ENCODE results near the gene ACVR1.

DNA sequence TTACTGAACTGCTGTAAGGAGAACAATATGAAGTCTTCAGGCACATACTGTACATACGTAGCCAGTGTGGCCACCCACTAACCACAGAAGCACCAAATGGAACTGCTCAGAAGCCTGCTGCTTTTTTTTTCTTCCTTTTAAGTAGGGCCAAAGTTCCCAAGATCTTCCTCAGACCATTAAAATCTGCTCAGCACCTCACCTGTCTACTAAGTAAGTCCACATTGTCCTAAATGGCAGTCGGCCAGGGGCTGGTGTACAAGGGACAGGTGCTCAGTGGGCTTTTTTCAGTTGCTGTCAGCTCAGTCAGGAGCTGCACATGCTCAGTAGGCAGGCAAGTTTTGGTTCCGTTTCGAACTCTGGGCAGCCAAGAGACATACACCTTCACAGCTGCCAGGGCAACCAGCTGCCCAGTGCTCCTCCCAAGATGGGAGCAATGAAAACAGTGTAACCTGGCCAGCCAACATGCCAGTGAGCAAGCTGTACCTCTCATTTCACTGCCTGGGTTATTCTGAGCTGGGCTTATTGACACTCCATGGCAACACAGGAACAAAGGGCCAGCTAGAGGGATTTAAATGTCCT is 86.1 kb downstream of the ACVR1 start:
- TF ChIP-seq, protein P1, sequence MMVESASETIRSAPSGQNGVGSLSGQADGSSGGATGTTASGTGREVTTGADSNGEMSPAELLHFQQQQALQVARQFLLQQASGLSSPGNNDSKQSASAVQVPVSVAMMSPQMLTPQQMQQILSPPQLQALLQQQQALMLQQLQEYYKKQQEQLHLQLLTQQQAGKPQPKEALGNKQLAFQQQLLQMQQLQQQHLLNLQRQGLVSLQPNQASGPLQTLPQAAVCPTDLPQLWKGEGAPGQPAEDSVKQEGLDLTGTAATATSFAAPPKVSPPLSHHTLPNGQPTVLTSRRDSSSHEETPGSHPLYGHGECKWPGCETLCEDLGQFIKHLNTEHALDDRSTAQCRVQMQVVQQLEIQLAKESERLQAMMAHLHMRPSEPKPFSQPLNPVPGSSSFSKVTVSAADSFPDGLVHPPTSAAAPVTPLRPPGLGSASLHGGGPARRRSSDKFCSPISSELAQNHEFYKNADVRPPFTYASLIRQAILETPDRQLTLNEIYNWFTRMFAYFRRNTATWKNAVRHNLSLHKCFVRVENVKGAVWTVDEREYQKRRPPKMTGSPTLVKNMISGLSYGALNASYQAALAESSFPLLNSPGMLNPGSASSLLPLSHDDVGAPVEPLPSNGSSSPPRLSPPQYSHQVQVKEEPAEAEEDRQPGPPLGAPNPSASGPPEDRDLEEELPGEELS (CRISPR knock-in tag; IDR thresholded peaks at IDR 0.05; ENCODE audit: borderline replicate concordance), result no peak
- TF ChIP-seq KAT8 (IDR thresholded peaks at IDR 0.05; ENCODE audit: low read depth), result no peak
- TF ChIP-seq RFX5 (IDR thresholded peaks at IDR 0.05; ENCODE audit: low read depth, low read length), result no peak
- TF ChIP-seq, protein P2, sequence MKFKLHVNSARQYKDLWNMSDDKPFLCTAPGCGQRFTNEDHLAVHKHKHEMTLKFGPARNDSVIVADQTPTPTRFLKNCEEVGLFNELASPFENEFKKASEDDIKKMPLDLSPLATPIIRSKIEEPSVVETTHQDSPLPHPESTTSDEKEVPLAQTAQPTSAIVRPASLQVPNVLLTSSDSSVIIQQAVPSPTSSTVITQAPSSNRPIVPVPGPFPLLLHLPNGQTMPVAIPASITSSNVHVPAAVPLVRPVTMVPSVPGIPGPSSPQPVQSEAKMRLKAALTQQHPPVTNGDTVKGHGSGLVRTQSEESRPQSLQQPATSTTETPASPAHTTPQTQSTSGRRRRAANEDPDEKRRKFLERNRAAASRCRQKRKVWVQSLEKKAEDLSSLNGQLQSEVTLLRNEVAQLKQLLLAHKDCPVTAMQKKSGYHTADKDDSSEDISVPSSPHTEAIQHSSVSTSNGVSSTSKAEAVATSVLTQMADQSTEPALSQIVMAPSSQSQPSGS (CRISPR knock-in tag; IDR thresholded peaks at IDR 0.05), result no peak
- TF ChIP-seq, protein P3, sequence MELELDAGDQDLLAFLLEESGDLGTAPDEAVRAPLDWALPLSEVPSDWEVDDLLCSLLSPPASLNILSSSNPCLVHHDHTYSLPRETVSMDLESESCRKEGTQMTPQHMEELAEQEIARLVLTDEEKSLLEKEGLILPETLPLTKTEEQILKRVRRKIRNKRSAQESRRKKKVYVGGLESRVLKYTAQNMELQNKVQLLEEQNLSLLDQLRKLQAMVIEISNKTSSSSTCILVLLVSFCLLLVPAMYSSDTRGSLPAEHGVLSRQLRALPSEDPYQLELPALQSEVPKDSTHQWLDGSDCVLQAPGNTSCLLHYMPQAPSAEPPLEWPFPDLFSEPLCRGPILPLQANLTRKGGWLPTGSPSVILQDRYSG (tag; conservative IDR thresholded peaks at IDR 0.05; ENCODE audit: low read depth), result no peak; the same call in 1 of the 2 replicates
- no peak for TF ChIP-seq MECOM (CRISPR knock-in tag; IDR thresholded peaks at IDR 0.05)
- TF ChIP-seq ETV5 (CRISPR knock-in tag; IDR thresholded peaks at IDR 0.05; ENCODE audit: low read depth), result no peak
- TF ChIP-seq MYC (IDR thresholded peaks at IDR 0.05; ENCODE audit: low read depth, low read length), result no peak
- TF ChIP-seq MYC (CRISPR knock-in tag; IDR thresholded peaks at IDR 0.05; ENCODE audit: borderline replicate concordance, low read depth), result no peak
- TF ChIP-seq, protein P4, sequence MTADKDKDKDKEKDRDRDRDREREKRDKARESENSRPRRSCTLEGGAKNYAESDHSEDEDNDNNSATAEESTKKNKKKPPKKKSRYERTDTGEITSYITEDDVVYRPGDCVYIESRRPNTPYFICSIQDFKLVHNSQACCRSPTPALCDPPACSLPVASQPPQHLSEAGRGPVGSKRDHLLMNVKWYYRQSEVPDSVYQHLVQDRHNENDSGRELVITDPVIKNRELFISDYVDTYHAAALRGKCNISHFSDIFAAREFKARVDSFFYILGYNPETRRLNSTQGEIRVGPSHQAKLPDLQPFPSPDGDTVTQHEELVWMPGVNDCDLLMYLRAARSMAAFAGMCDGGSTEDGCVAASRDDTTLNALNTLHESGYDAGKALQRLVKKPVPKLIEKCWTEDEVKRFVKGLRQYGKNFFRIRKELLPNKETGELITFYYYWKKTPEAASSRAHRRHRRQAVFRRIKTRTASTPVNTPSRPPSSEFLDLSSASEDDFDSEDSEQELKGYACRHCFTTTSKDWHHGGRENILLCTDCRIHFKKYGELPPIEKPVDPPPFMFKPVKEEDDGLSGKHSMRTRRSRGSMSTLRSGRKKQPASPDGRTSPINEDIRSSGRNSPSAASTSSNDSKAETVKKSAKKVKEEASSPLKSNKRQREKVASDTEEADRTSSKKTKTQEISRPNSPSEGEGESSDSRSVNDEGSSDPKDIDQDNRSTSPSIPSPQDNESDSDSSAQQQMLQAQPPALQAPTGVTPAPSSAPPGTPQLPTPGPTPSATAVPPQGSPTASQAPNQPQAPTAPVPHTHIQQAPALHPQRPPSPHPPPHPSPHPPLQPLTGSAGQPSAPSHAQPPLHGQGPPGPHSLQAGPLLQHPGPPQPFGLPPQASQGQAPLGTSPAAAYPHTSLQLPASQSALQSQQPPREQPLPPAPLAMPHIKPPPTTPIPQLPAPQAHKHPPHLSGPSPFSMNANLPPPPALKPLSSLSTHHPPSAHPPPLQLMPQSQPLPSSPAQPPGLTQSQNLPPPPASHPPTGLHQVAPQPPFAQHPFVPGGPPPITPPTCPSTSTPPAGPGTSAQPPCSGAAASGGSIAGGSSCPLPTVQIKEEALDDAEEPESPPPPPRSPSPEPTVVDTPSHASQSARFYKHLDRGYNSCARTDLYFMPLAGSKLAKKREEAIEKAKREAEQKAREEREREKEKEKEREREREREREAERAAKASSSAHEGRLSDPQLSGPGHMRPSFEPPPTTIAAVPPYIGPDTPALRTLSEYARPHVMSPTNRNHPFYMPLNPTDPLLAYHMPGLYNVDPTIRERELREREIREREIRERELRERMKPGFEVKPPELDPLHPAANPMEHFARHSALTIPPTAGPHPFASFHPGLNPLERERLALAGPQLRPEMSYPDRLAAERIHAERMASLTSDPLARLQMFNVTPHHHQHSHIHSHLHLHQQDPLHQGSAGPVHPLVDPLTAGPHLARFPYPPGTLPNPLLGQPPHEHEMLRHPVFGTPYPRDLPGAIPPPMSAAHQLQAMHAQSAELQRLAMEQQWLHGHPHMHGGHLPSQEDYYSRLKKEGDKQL (CRISPR knock-in tag; IDR thresholded peaks at IDR 0.05; ENCODE audit: borderline replicate concordance), result no peak
- no peak for TF ChIP-seq TEAD4 (IDR thresholded peaks at IDR 0.05; ENCODE audit: low read length)
- no peak for TF ChIP-seq TEAD4 (CRISPR knock-in tag; IDR thresholded peaks at IDR 0.05; ENCODE audit: borderline replicate concordance)
- no peak for TF ChIP-seq ZNF263 (CRISPR knock-in tag; IDR thresholded peaks at IDR 0.05; ENCODE audit: borderline replicate concordance)
- TF ChIP-seq POLR2AphosphoS5 (IDR thresholded peaks at IDR 0.05; ENCODE audit: control insufficient read depth, insufficient read depth, low read depth, low read length), result no peak

Measured in K562 (cell line).